Thymus (tissue), 11 donors: ENCODE measurements around the gene MAP6. TPM values are rescaled to one million over a fixed set of nuclear protein-coding genes. Genes with fewer than 3 reads are reported as not detected.
A peak's percentile ranks its signal among the peaks of the same experiment; 100 is the strongest.

Experiments
- DNase-seq, 9 donors: peaks; one replicate each; pipeline ENCODE4 v3.0.0-alpha.2; 2013; ENCODE audit warnings: low spot score in 9 of 9, low read depth in 6 of 9, missing footprints in 1 of 9
- H3K27ac ChIP-seq, 2 donors: one replicate each; pipeline ENCODE4 v1.5.1; 2013; ENCODE audit warnings: control low read depth in 1 of 2, low read depth in 1 of 2, low read length in 1 of 2, mild to moderate bottlenecking in 1 of 2, moderate library complexity in 1 of 2
- H3K27me3 ChIP-seq, 2 donors: one replicate each; pipeline ENCODE4 v1.5.1; 2013; ENCODE audit warnings: low read length in 1 of 2; ENCODE audit not compliant: control insufficient read depth in 2 of 2, insufficient read depth in 1 of 2
- H3K36me3 ChIP-seq, 2 donors: one replicate each; pipeline ENCODE4 v1.5.1; 2013; ENCODE audit warnings: low read length in 1 of 2, mild to moderate bottlenecking in 1 of 2, moderate library complexity in 1 of 2; ENCODE audit not compliant: control insufficient read depth in 2 of 2, insufficient read depth in 2 of 2
- H3K4me1 ChIP-seq, 2 donors: one replicate each; pipeline ENCODE4 v1.5.1; 2013; ENCODE audit warnings: low read length in 2 of 2; ENCODE audit not compliant: control insufficient read depth in 2 of 2, insufficient read depth in 2 of 2
- H3K4me3 ChIP-seq, 2 donors: one replicate each; pipeline ENCODE4 v1.5.1; 2013; ENCODE audit warnings: low read length in 2 of 2, control low read depth in 1 of 2, mild to moderate bottlenecking in 1 of 2
- H3K9me3 ChIP-seq, 2 donors: one replicate each; pipeline ENCODE4 v1.5.1; 2013; ENCODE audit warnings: low read length in 1 of 2, mild to moderate bottlenecking in 1 of 2; ENCODE audit not compliant: control insufficient read depth in 2 of 2, insufficient read depth in 1 of 2
- WGBS: extraction: QIAGEN DNeasy Blood & Tissue Kit; methylation state at CpG from one replicate; pipeline ENCODE4 v1.1.7; 2013; 5-methylcytosine and 5-hydroxymethylcytosine counted together
- polyA plus RNA-seq: library from polyadenylated mRNA; stranded (reverse); fragments of 200-250 nt; gene quantifications from one replicate; pipeline ENCODE4 v1.2.3, GENCODE V29; 2013
- total RNA-seq: library from RNA; stranded (reverse); fragments of 120-200 nt; gene quantifications from one replicate; pipeline ENCODE4 v1.2.4, GENCODE V29; 2013
- donor health status: healthy.

Gene MAP6
- total and polyA plus RNA-seq, 2 donors = 1.3 TPM

DNA sequence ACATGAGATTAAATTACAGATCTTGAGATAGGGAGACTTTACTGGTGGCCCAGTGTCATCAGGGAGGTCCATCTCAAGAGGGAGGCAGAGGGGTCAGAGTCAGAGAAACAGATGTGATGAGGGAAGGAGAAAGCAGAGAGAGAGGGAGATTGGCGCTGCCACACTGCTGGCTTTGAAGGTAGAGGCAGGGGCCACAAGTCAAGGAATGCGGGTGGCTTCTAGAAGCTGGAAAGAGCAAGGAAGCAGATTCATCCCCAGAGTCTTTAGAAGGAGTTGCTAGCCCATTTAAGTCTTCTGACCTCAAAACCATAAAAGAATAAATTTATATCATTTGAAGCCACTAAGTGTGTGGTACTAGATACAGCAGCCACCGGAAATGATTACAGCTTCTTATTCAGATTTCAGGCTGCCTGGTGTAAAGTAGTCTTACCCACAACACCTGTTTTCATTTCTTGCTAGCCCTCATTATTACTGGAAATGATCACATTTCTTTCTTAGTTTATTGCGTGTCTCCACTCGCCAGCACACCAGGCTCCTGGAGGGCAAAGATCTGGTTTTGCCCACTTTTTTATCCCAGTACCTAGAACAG is 119.4 kb downstream of the MAP6 start:
- DNase-seq = no peak
- Histone ChIP-seq H3K27me3 (no peaks in the 10 kb centered on the region), H3K27ac (no peak overlapping the region), H3K4me1 (peaks cover 0 to 4% of the 10 kb centered on the region in 2 donors), H3K36me3 (no peaks in the 10 kb centered on the region), H3K4me3 (no peak overlapping the region), H3K9me3 (peaks cover 0 to 4% of the 10 kb centered on the region in 2 donors)
- 68% methylated on average over 5 of the region's 5 CpGs for WGBS

GRCh38 chr11:75548595-75549272 is 120.1 kb downstream of the MAP6 start:
- Histone ChIP-seq H3K36me3 (no peaks in the 10 kb centered on the region), H3K27me3 (no peaks in the 10 kb centered on the region), H3K27ac (no peak overlapping the region), H3K4me1 (no peaks in the 10 kb centered on the region), H3K9me3 (no peaks in the 10 kb centered on the region), H3K4me3 (no peak overlapping the region)
- WGBS = 98% methylated on average over 8 of the region's 8 CpGs
- DNase-seq = no peak

GRCh38 chr11:75547617-75548058 is 121.2 kb downstream of the MAP6 start:
- Histone ChIP-seq H3K4me1 (no peaks in the 10 kb centered on the region), H3K27me3 (no peaks in the 10 kb centered on the region), H3K36me3 (no peaks in the 10 kb centered on the region), H3K27ac (no peak overlapping the region), H3K9me3 (no peaks in the 10 kb centered on the region), H3K4me3 (no peak overlapping the region)
- DNase-seq = peak in 3 of 9 donors; percentile 46 to 50 (median 48)
- 27% methylated on average over 7 of the region's 7 CpGs for WGBS

- no peak for DNase-seq
- 97% methylated on average over 1 of the region's 1 CpG for WGBS
- no peaks in the 10 kb centered on the region for H3K36me3 ChIP-seq
- no peaks in the 10 kb centered on the region for H3K4me1 ChIP-seq
- H3K27me3 ChIP-seq = no peaks in the 10 kb centered on the region
- H3K27ac ChIP-seq = no peak overlapping the region
- H3K9me3 ChIP-seq = no peaks in the 10 kb centered on the region
- no peak overlapping the region for H3K4me3 ChIP-seq
These were observed 121.7 kb downstream of the MAP6 start for GRCh38 chr11:75547177-75547576.

DNA sequence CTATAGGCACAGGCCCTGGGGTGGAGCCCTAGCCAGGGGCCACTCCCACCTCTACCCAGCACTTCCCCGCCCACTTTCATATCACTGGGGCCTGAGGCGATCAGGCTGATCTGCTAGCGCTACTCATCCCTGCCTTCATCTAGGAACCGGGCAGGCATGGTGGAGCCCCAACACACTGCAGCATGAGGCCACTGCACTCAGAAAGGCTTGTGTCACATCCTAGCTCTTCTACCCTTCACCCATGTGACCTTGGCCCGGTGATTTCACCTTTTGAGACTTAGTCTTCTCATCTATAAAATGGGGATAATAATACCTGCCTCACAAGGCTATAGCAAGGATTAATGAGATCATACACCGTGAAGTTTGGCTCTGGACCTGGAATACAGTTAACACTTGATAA is 125.0 kb downstream of the MAP6 start:
- 96% methylated on average over 6 of the region's 6 CpGs for WGBS
- Histone ChIP-seq H3K4me1 (no peaks in the 10 kb centered on the region), H3K4me3 (no peak overlapping the region), H3K27ac (no peak overlapping the region), H3K9me3 (no peaks in the 10 kb centered on the region), H3K27me3 (no peaks in the 10 kb centered on the region), H3K36me3 (no peaks in the 10 kb centered on the region)
- DNase-seq = no peak

DNA sequence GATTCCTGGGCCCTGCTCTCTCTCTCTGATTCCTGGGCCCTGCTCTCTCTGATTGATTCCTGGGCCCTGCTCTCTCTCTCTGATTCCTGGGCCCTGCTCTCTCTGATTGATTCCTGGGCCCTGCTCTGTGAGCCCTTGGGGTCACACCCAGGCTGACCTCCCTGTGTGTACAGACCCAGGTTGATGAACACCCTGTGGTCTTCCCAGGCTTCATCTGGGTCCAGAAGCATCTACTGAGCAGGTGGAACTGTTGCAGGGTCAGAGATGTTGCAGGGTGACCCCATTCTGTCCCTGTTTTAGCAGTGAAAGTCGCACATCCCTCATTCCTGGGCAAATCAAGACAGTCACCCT is 126.8 kb downstream of the MAP6 start:
- Histone ChIP-seq H3K4me3 (no peak overlapping the region), H3K9me3 (no peaks in the 10 kb centered on the region), H3K4me1 (peaks cover 0 to 3% of the 10 kb centered on the region in 2 donors), H3K27ac (no peak overlapping the region), H3K36me3 (no peaks in the 10 kb centered on the region), H3K27me3 (no peaks in the 10 kb centered on the region)
- 95% methylated on average over 1 of the region's 1 CpG for WGBS
- DNase-seq = no peak

DNA sequence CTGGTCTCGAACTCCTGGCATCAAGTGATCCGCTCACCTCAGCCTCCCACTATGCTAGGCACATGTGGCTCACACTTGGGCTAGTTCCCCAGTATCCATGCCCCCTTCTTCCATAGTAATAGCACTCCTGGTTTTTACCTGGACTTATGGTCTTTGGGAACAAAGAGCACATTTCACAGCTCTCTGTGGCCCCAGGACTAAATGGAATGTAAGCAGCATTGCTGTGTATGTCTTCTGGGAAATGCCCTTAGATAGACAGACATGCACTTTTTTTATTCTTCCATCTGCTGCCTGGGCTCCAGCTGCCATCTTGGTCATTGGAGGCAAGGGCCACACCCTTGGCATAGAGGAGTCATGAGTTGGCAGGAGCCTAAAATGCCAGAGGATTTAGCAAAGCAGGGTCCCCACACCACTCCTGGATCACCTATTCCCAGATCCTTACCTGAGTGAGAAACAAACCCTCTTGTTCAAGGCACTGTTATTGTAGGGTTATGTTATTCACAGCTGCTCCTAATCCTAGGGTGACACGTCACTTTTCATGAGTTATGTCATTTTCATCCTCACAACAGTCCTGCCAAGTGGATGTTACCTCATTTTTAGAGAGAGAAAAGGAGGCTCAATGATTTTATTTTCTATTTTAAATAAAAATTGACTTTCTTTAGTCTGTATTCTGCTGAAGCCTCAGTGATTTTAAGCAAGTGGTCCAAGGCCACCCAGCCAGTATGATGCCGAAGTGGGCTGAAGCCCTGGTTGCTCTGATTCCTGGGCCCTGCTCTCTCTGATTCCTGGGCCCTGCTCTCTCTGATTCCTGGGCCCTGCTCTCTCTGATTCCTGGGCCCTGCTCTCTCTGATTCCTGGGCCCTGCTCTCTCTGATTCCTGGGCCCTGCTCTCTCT is 127.4 kb downstream of the MAP6 start:
- Histone ChIP-seq H3K27ac (no peak overlapping the region), H3K4me1 (peaks cover 0 to 3% of the 10 kb centered on the region in 2 donors), H3K9me3 (no peaks in the 10 kb centered on the region), H3K36me3 (no peaks in the 10 kb centered on the region), H3K27me3 (no peaks in the 10 kb centered on the region), H3K4me3 (no peak overlapping the region)
- WGBS = 98% methylated on average over 4 of the region's 4 CpGs
- DNase-seq = no peak

DNA sequence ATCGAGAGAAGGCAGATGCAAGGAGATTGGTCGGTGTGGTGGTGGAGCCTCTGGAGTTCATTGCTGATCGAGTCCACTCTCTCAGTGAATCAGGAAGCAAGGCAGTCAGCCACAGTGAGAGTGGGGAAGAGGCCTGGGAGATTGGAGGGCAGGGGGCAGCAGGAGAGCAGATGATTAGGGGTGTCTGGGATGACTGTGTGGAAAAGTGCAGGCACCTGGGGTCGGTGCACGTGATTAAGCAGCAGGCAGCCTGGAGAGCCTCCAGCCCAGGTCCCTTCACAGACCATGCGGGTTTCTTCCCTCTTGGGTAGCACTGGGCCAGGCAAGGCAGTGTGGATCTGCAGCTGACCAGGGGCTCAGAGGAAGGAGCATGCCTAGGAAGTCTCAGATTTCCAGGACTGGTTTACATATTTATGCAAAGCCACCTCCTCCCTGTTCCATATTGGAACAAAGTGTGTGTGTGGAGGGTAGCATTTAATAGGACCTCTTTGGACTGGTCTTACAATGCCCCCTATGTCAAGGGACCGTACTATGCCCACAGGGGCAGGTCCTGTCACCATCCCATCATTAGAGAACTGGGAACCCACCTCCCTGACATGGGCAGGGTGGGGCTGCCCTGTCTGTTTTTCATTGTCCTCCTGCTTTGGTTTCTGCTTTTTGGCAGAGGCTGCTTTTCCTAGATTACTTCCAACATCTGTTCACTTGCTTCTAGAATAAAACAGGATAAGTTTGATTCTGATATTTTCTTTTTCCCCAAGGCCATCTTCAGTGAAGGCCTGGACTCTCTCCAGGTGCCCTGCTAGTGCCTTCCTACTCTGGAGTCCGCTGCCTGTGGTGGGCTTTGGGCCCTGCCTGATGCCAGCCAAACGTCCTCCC is 129.1 kb downstream of the MAP6 start:
- DNase-seq = no peak
- H3K4me3 ChIP-seq = no peak overlapping the region
- H3K27me3 ChIP-seq = no peaks in the 10 kb centered on the region
- WGBS = 92% methylated on average over 9 of the region's 9 CpGs
- no peaks in the 10 kb centered on the region for H3K36me3 ChIP-seq
- H3K9me3 ChIP-seq = no peaks in the 10 kb centered on the region
- peaks cover 0 to 9% of the 10 kb centered on the region in 2 donors for H3K4me1 ChIP-seq
- H3K27ac ChIP-seq = no peak overlapping the region
